ENCODE results near the gene PALLD. TPM values are rescaled to one million over a fixed set of nuclear protein-coding genes. Genes with fewer than 3 reads are reported as not detected.

The PALLD gene
- total RNA-seq, 4 donors from 2014 or later: 1,903 to 3,507 (median 2,130) TPM

DNA sequence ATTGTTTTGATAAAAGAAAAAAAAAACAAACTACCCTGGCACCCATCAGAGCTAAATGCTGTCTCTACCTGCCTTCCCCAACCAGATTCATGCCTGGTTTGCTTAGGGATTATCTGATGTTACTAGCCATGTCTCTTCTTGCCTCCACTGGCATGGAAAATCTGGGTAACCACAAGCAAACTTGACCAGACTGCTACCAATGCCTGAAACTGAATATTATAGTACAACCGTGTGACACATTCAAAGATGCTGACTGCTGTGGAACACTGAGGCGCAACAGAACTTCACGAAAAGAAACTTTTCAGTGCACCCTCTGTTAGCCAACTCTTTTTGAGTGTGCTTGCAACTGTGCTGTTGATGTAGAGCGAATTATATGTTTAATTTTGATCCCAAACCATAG lies 285.1 kb downstream of the PALLD start:
- Histone ChIP-seq H3K4me1 (peaks cover 0 to 22% (median 4%) of the 10 kb centered on the region in 4 donors), H3K27ac (replicated peaks in 1 of 4) (no peak overlapping the region), H3K4me3 (no peak overlapping the region), H3K27me3 (no peaks in the 10 kb centered on the region), H3K36me3 (no peaks in the 10 kb centered on the region), H3K9me3 (peaks cover 0 to 2% (median 0%) of the 10 kb centered on the region in 4 donors)
- 82% methylated on average over 4 of the region's 4 CpGs for WGBS
- TF ChIP-seq EP300 (IDR thresholded peaks at IDR 0.05): no peak
- no peak for TF ChIP-seq CTCF (IDR thresholded peaks at IDR 0.05)
- TF ChIP-seq POLR2A (IDR thresholded peaks at IDR 0.05; ENCODE audit: low read depth): no peak
- TF ChIP-seq POLR2AphosphoS5 (IDR thresholded peaks at IDR 0.05): no peak
- intact Hi-C loops (cut with DNase I): loop anchor here (5.0 kb wide), 1 partner anchor 35 kb away; no protein-coding TSS in a partner anchor
- no peak for DNase-seq (ENCODE audit: extremely low spot score)

DNA sequence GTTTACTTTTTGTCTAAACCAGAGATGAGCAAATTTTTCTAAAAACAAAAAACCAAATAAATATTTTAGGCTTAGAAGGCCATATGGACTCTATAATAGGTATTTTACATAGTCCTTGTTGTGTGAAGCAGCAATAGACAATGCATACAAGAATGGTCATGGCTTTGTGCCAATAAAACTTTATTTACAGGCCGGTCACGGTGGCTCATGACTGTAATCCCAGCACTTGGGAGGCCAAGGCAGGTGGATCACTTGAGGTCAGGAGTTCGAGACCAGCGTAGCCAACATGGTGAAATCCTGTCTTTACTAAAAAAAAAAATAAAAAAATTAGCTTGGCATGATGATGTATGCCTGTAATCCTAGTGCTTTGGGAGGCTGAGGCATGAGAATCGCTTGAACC lies 285.6 kb downstream of the PALLD start:
- TF ChIP-seq CTCF (IDR thresholded peaks at IDR 0.05): no peak
- TF ChIP-seq POLR2AphosphoS5 (IDR thresholded peaks at IDR 0.05): no peak
- no peak for TF ChIP-seq POLR2A (IDR thresholded peaks at IDR 0.05; ENCODE audit: low read depth)
- no peak for TF ChIP-seq EP300 (IDR thresholded peaks at IDR 0.05)
- no peak overlapping the region for H3K27ac ChIP-seq (replicated peaks in 1 of 4)
- H3K27me3 ChIP-seq: no peaks in the 10 kb centered on the region
- peaks cover 0 to 18% (median 4%) of the 10 kb centered on the region in 4 donors for H3K4me1 ChIP-seq
- H3K4me3 ChIP-seq: no peak overlapping the region
- DNase-seq (ENCODE audit: extremely low spot score): no peak
- 87% methylated on average over 5 of the region's 5 CpGs for WGBS
- H3K36me3 ChIP-seq: no peaks in the 10 kb centered on the region
- intact Hi-C loops (cut with DNase I): loop anchor here (5.0 kb wide), 1 partner anchor 35 kb away; no protein-coding TSS in a partner anchor
- H3K9me3 ChIP-seq: no peaks in the 10 kb centered on the region

DNA sequence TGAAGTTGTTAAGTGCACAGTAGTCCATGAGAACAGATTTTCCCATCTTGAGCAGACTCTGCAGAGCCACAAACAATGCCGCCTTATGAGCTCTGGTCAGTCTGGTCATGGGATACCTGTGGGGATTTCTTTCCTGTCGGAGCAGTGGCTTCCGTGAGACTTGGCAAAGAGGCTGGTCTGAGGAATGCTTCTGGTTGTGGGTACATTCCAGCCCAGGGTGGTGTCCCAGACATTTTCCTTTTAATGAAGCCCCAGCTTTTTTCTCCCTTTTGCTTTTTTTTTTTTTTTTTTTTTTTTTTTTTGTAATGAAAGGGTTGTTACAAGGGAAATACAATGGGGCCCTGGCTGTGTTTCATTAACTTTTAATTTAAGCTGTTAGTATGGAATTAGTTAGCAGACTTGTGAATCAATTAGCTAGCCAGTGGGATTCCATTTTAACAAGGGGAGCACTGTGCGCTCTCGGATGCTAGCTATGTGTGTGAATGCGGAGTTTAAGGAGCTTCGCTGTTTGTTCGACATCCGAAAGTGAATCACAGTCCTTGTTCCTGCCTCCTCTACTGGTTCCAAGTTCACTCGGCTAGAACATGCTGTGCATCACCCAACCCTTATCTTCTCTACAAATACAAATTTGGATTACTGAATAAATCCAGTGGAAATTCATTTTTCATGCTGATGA lies 288.1 kb downstream of the PALLD start:
- DNase-seq (ENCODE audit: extremely low spot score): no peak
- intact Hi-C loops (cut with DNase I): loop anchor here (5.0 kb wide), 1 partner anchor 38 kb away; no protein-coding TSS in a partner anchor
- H3K27me3 ChIP-seq: no peaks in the 10 kb centered on the region
- no peaks in the 10 kb centered on the region for H3K36me3 ChIP-seq
- peaks cover 0 to 18% (median 4%) of the 10 kb centered on the region in 4 donors for H3K4me1 ChIP-seq
- H3K4me3 ChIP-seq: no peak overlapping the region
- no peaks in the 10 kb centered on the region for H3K9me3 ChIP-seq
- H3K27ac ChIP-seq (replicated peaks in 1 of 4): no peak overlapping the region
- no peak for TF ChIP-seq EP300 (IDR thresholded peaks at IDR 0.05)
- peak in 1 of 2 donors; percentile 8 for TF ChIP-seq POLR2AphosphoS5 (IDR thresholded peaks at IDR 0.05)
- 87% methylated on average over 10 of the region's 10 CpGs for WGBS

- no peak overlapping the region for H3K4me3 ChIP-seq
- 93% methylated on average over 1 of the region's 1 CpG for WGBS
- H3K36me3 ChIP-seq: no peaks in the 10 kb centered on the region
- no peak for DNase-seq (ENCODE audit: extremely low spot score)
- intact Hi-C loops (cut with DNase I): no loop called here
- no peak overlapping the region for H3K27ac ChIP-seq (replicated peaks in 1 of 4)
- TF ChIP-seq CTCF (IDR thresholded peaks at IDR 0.05) (no peak), EP300 (IDR thresholded peaks at IDR 0.05) (no peak), POLR2AphosphoS5 (IDR thresholded peaks at IDR 0.05) (no peak), POLR2A (IDR thresholded peaks at IDR 0.05; ENCODE audit: low read depth) (no peak)
- H3K4me1 ChIP-seq: peaks cover 0 to 11% (median 4%) of the 10 kb centered on the region in 4 donors
- H3K9me3 ChIP-seq: no peaks in the 10 kb centered on the region
- no peaks in the 10 kb centered on the region for H3K27me3 ChIP-seq
Observed at GRCh38 chr4:168787334-168787733, 290.5 kb downstream of the PALLD start.

- no peak for TF ChIP-seq POLR2AphosphoS5 (IDR thresholded peaks at IDR 0.05)
- no peak for TF ChIP-seq EP300 (IDR thresholded peaks at IDR 0.05)
- no peak for TF ChIP-seq POLR2A (IDR thresholded peaks at IDR 0.05; ENCODE audit: low read depth)
- TF ChIP-seq CTCF (IDR thresholded peaks at IDR 0.05): no peak
- WGBS: 95% methylated on average over 10 of the region's 10 CpGs
- Histone ChIP-seq H3K4me1 (peaks cover 0 to 11% (median 4%) of the 10 kb centered on the region in 4 donors), H3K27ac (replicated peaks in 1 of 4) (no peak overlapping the region), H3K36me3 (no peaks in the 10 kb centered on the region), H3K4me3 (no peak overlapping the region), H3K27me3 (no peaks in the 10 kb centered on the region), H3K9me3 (no peaks in the 10 kb centered on the region)
- intact Hi-C loops (cut with DNase I): no loop called here
- DNase-seq (ENCODE audit: extremely low spot score): no peak
Observed at GRCh38 chr4:168787801-168788595, 291.1 kb downstream of the PALLD start.
